ENCODE results near the gene DMAC2L.
"Not testable (repeated sequence)": the region's sequence is repeated elsewhere in the genome, so short reads cannot be mapped to it uniquely, and the experiment has no call there.

The DMAC2L gene, protein sequence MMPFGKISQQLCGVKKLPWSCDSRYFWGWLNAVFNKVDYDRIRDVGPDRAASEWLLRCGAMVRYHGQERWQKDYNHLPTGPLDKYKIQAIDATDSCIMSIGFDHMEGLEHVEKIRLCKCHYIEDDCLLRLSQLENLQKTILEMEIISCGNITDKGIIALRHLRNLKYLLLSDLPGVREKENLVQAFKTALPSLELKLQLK

DNA sequence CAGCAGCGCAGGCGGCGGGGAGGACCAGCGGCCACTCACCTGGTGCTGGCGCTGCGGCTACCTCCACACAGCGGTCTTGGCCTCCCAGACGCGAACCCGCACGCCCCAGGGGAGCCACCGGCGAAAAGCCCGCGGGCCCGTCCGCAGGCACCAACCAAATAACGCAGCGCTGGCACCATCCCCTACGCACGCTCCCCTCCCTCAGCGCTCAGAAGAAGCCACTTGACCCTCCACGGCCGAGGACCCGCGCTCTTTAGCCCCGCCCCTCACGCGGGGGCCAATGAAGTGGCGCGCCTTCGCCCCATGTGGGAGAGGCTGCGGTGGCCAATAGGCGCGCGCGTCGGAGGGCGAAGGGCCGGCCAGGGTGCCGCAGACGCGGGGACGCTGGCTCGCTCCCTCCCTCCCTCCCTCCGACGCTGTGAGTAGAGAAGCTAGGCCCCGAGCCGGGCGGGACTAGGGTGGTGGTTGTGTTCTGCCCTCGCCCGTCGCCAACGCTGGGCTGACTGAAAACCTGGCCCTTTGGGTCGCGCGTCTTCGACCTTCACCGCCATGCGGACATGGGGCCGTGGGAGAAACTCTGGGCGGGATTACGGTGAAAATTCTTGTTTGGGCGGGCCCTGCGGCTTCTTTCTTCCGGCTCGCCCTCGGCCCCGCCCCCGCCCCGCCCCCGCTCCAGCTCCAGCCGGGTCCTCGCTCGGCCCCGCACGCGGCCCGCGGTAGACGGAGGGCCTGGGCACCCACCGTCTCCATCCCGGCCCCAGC, at the start of gene DMAC2L, which contains the start of gene L2HGDH:
Gene DMAC2L (plus strand): TSS at position 353 of the 762 bp plus-strand sequence. CDS start 9,164 bp downstream, outside the sequence.
Gene L2HGDH (minus strand): TSS at position 258 of the 762 bp plus-strand sequence. CDS start 79 bp downstream, at position 179.
- peak; percentile 70 to 98 (median 92) for DNase-seq

DNA sequence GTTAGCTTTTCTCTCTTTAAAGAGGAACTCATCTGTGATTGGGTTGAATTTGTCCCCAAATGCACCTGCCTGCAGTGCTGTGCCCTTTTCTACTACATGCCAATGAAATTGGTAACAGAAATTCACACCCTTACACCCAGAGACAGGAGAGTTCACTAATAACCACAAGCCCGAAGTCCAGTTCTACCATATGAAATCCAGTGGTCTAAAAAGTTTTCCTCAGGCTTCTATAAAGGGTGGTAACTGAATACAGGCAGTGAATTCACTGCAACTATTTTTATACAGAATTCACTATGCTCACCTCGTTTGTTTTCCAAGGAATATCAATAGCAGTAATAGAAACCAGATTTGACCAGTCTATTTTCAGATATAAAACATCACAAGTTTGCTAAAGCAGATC, 49.3 kb upstream of the DMAC2L start:
- DNase-seq, result no peak

- no peak for DNase-seq
Measured at GRCh38 chr14:50263321-50263720, 48.8 kb upstream of the DMAC2L start.

- no peak for DNase-seq
Measured at GRCh38 chr14:50265029-50265428, 47.1 kb upstream of the DMAC2L start.

DNA sequence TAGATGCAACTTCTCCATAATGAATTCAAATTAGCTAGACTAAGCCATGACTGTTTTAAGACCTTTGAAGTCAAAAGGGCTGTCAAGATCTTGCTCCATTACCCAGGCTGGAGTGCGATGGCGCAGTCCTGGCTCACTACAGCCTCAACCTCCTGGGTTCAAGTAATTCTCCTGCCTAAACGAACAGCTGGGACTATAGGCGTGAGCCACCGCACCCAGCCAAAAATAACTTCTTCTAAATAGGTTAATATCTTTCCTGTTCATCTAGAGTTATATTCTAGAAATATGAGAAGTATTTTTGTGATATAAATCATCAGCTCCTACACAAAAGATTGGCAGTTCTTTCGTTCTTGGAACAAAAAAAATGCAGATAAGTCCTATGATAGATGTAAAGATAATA, 41.2 kb upstream of the DMAC2L start:
- DNase-seq, result peak in 1 of 58 donors; percentile 5

GRCh38 chr14:50272498-50272897, 39.6 kb upstream of the DMAC2L start:
- no peak for DNase-seq

DNA sequence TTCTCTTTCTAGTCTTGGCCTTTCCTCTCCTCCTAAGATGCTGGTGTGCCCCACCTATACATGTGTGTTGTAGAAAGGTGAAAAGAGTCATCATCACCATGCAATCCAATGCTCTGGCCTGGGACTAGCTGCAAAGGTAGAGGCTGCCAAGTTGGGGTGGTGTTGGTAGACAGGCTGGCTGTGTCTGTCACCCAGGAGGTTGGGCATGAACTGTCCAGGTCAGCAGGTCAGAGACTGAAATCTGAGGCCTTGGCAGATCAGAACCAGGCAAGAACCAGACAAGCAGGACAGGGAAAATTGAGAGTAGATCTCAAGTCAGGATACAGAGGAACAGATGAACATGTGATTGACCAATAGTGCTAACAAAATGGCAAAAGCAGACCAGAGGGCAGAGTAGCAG, 26.3 kb upstream of the DMAC2L start:
- DNase-seq, result no peak

DNA sequence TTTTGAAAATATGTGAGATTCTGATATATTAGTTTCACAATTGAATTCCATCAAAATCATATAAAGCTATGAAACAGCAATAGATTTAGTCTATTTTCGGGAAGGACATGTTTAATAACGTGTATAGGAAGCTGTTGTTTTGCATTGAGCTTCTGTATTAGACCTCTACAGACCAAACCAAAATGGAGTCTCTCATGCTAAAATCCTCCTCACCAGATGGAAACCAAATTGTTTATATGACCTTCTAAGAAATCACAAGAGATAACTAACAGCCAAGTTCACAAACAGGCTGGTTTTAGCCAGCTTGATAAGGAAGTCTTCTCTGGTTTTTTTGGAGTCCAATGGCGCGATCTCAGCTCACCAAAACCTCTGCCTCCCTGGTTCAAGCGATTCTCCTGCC, 24.0 kb upstream of the DMAC2L start:
- DNase-seq, result no peak

DNA sequence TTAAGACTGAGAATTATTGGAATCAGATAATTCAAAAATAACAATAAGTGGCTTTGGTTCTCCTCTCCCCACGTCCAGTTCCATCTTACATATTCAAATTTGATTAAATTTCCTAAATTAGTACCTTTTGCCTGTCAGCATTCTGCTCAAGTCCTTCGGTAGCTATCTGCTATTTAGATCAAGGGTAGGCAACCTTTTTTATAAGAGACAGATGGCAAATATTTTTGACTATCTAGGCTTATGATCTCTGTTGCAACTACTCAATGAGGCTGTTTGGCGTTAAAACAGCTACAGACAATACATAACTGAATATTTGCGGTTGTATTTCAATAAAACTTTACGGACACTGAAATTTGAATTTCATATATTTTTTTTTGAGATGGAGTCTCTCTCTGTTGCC, 21.8 kb upstream of the DMAC2L start:
- DNase-seq, result no peak

DNA sequence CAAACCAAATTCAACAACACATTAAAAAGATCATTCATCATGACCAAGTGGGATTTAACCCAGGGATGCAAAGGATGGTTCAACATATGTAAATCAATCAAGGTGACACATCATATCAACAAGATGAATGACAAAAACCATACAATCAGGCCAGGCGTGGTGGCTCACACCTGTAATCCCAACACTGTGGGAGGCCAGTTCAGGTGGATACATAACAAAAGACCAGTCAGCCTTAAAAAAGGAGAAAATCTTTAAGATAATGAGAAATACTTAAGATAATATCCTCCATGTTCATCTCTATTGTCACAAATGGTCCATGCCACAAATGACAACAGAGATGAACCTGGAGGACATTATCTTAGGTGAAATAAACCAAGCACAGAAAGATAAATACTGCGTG, 12.5 kb upstream of the DMAC2L start:
- DNase-seq, result no peak

- no peak for DNase-seq
Measured at GRCh38 chr14:50301914-50302313, 10.2 kb upstream of the DMAC2L start.

DNA sequence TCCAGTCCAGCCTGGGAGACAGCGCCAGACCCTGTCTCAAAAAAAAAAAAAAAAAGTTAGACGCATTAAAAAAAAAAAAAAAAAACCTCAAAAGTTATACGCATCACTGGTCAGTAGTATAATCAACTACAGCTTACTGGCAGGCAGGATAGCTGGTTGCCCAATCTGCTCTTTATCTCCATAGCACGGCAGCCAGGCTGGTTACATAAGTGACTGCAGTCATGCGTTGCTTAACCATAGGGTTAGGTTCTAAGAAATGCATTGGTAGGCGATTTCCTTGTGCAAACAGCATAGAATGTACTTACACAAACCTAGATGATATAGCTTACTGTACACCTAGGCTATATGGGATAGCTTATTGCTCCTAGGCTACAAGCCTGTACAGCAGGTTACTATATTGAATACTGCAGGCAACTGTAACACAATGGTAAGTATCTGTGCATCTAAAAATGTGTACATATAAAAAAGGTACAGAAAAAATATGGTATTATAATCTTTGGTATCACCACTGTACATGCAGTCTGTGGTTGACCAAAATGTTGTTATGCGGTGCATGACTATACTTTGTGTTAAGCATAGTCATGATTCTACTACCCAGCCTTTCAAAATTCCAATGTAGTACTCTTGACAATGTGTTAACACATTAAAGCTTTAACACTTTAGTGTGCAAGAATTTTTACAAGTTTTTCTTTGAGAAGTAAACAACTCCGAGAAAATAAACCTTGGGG, 8.2 kb upstream of the DMAC2L start:
- peak in 1 of 58 donors; percentile 4 for DNase-seq

- DNase-seq, result no peak
Measured at GRCh38 chr14:50308363-50308915, 3.7 kb upstream of the DMAC2L start.

- no peak for DNase-seq
Measured at GRCh38 chr14:50310445-50310844, 1.7 kb upstream of the DMAC2L start.

GRCh38 chr14:50311337-50311971, 670 bp upstream of the DMAC2L start:
- DNase-seq, result peak in 2 of 58 donors; percentile 31 to 41

- DNase-seq, result peak in 1 of 58 donors; percentile 36
Measured at GRCh38 chr14:50312734-50313054, 570 bp downstream of the DMAC2L start.

DNA sequence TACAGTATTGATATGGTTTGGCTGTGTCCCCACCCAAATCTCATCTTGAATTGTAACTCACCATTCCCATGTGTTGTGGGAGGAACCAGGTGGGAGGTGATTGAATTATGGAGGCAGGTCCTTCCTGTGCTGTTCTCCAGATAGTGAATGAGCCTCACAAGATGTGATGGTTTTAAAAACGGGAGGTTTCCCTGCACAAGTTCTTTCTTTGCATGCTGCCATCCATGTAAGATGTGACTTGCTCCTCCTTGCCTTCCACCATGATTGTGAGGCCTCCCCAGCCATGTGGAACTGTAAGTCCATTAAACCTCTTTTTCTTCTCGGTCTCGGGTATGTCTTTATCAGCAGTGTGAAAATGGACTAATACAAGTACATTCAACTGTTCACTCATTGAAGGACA, 2.0 kb downstream of the DMAC2L start:
- not testable (repeated sequence) for DNase-seq

GRCh38 chr14:50318031-50318626, 6.0 kb downstream of the DMAC2L start:
- peak in 1 of 58 donors; percentile 4 for DNase-seq

GRCh38 chr14:50319293-50319692, 7.2 kb downstream of the DMAC2L start:
- no peak for DNase-seq

DNA sequence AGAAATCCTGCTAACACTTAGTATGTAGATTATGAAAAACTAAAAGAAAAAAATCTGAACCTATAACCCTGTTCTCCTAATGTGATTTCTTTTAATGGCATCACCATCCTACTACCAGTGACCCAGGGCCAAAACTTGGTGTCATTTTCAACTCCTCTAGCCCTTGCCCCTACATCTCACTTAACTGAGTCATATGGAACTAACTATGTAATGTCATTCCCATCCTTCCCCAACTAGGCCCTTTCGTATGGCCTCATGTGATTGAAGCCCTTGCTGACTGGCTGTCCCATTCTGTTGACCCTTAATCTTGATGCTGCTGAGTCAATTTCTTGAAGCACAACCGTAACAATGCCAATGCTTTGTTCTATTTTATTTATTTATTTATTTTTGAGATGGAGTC, 7.6 kb downstream of the DMAC2L start:
- DNase-seq, result no peak

- no peak for DNase-seq
Measured at GRCh38 chr14:50320283-50320682, 8.2 kb downstream of the DMAC2L start.

Data from anterior cingulate cortex (tissue), 58 donors.